Smooth muscle cell (in vitro differentiated cells): ENCODE measurements around the gene KHSRP. TPM values are rescaled to one million over a fixed set of nuclear protein-coding genes. Genes with fewer than 3 reads are reported as not detected.

Experiments
- DNase-seq: peaks from one replicate; lab custom pipeline; 2025; ENCODE audit not compliant: unreplicated experiment; lab: John Stamatoyannopoulos, UW
- H2AFZ ChIP-seq: fragments of 200-600 bp; sonication (generic); 2 replicates; pipeline ENCODE4 v1.6.0; 2016; ENCODE audit warnings: antibody characterized with exemption, low read depth, mild to moderate bottlenecking
- H3F3A ChIP-seq: fragments of 200-600 bp; sonication (generic); 2 replicates; pipeline ENCODE4 v1.6.0; 2017; ENCODE audit warnings: antibody characterized with exemption, low read depth
- H3K27ac ChIP-seq: fragments of 200-600 bp; sonication (generic); 2 replicates; pipeline ENCODE4 v1.5.1; 2016; ENCODE audit warnings: low read depth, mild to moderate bottlenecking
- H3K27me3 ChIP-seq: fragments of 200-600 bp; sonication (generic); 2 replicates; pipeline ENCODE4 v1.6.1; 2016; ENCODE audit warnings: low read depth, mild to moderate bottlenecking
- H3K36me3 ChIP-seq: fragments of 200-600 bp; sonication (generic); 2 replicates; pipeline ENCODE4 v1.5.1; 2016; ENCODE audit warnings: low read depth
- H3K4me1 ChIP-seq: fragments of 200-600 bp; sonication (generic); 2 replicates; pipeline ENCODE4 v1.5.1; 2016; ENCODE audit warnings: low read depth
- H3K4me2 ChIP-seq: fragments of 200-600 bp; sonication (generic); 2 replicates; pipeline ENCODE4 v1.6.0; 2016; ENCODE audit warnings: mild to moderate bottlenecking
- H3K4me3 ChIP-seq: fragments of 200-600 bp; sonication (generic); 2 replicates; pipeline ENCODE4 v1.5.1; 2016; ENCODE audit warnings: mild to moderate bottlenecking
- H3K79me2 ChIP-seq: fragments of 200-600 bp; sonication (generic); 2 replicates; pipeline ENCODE4 v1.6.0; 2016; ENCODE audit warnings: low read depth, mild to moderate bottlenecking
- H3K9ac ChIP-seq: fragments of 200-600 bp; sonication (generic); 2 replicates; pipeline ENCODE4 v1.6.0; 2016; ENCODE audit warnings: low read depth
- H3K9me3 ChIP-seq: fragments of 200-600 bp; sonication (generic); replicated peaks from 2 replicates; pipeline ENCODE4 v1.5.1; 2016; ENCODE audit warnings: low read depth
- H4K20me1 ChIP-seq: fragments of 200-600 bp; sonication (generic); 2 replicates; pipeline ENCODE4 v1.6.0; 2016; ENCODE audit warnings: low read depth
- CTCF ChIP-seq: fragments of 200-600 bp; sonication (generic); IDR thresholded peaks from 2 replicates; pipeline ENCODE4 v1.5.1; 2017; ENCODE audit warnings: borderline replicate concordance, mild to moderate bottlenecking, antibody characterized with exemption; ENCODE audit not compliant: insufficient read depth, poor library complexity, severe bottlenecking
- WGBS: methylation state at CpG from one replicate; pipeline ENCODE4 v1.1.7; 2016; ENCODE audit warnings: low lambda C conversion rate; 5-methylcytosine and 5-hydroxymethylcytosine counted together
- polyA plus RNA-seq: library from polyadenylated mRNA; unstranded; fragments of >200 nt; fragmentation: Nextera tagmentation; extraction: Ambion mirVana; gene quantifications from 2 replicates; pipeline ENCODE4 v1.2.1, GENCODE V29; 2016
- total RNA-seq: library from RNA; depleted of rRNA; stranded (reverse); fragments of >200 nt; gene quantifications from 2 replicates; pipeline ENCODE4 v1.2.3, GENCODE V29; 2014

Gene KHSRP
- total and polyA plus RNA-seq, 2 experiments from 2014 or later: 59.1 to 179 TPM

GRCh38 chr19:6424939-6425731 lies 524 bp upstream of the KHSRP start:
- Histone ChIP-seq H4K20me1 (peaks cover 40% of the 10 kb centered on the region), H3K27ac (peak overlapping the region; percentile 37), H3F3A (no peaks in the 10 kb centered on the region), H3K36me3 (no peaks in the 10 kb centered on the region), H3K4me3 (no peak overlapping the region), H3K27me3 (peaks cover 6% of the 10 kb centered on the region), H3K4me2 (no peak overlapping the region), H2AFZ (no peak overlapping the region), H3K79me2 (peaks cover 40% of the 10 kb centered on the region), H3K9me3 (no peaks in the 10 kb centered on the region), H3K4me1 (peaks cover 11% of the 10 kb centered on the region), H3K9ac (no peak overlapping the region)
- 10% methylated on average over 40 of the region's 43 CpGs for WGBS
- peak; percentile 94 for DNase-seq
- no peak for TF ChIP-seq CTCF

- WGBS: 2% methylated on average over 20 of the region's 20 CpGs
- Histone ChIP-seq H3K4me1 (peaks cover 11% of the 10 kb centered on the region), H3K79me2 (peaks cover 48% of the 10 kb centered on the region), H3F3A (no peaks in the 10 kb centered on the region), H3K9ac (peak overlapping the region; percentile 89), H3K4me2 (peak overlapping the region; percentile 94), H3K9me3 (no peaks in the 10 kb centered on the region), H3K4me3 (peak overlapping the region; percentile 94), H4K20me1 (peaks cover 55% of the 10 kb centered on the region), H3K27me3 (no peaks in the 10 kb centered on the region), H2AFZ (no peak overlapping the region), H3K36me3 (no peaks in the 10 kb centered on the region), H3K27ac (peak overlapping the region; percentile 42)
- DNase-seq: peak; percentile 18
- no peak for TF ChIP-seq CTCF
These were observed 964 bp downstream of the KHSRP start for GRCh38 chr19:6423499-6424194.

- peaks cover 48% of the 10 kb centered on the region for H3K79me2 ChIP-seq
- no peak for TF ChIP-seq CTCF
- WGBS: 94% methylated on average over 20 of the region's 20 CpGs
- no peaks in the 10 kb centered on the region for H3K36me3 ChIP-seq
- H2AFZ ChIP-seq: no peak overlapping the region
- H3K9ac ChIP-seq: no peak overlapping the region
- no peak overlapping the region for H3K4me2 ChIP-seq
- H3K4me3 ChIP-seq: no peak overlapping the region
- no peak for DNase-seq
- H3K27me3 ChIP-seq: no peaks in the 10 kb centered on the region
- no peaks in the 10 kb centered on the region for H3K9me3 ChIP-seq
- no peak overlapping the region for H3K27ac ChIP-seq
- no peaks in the 10 kb centered on the region for H3F3A ChIP-seq
- peaks cover 71% of the 10 kb centered on the region for H4K20me1 ChIP-seq
- H3K4me1 ChIP-seq: peaks cover 11% of the 10 kb centered on the region
These were observed 3.3 kb downstream of the KHSRP start for GRCh38 chr19:6421075-6422014.
